Measurements from ENCODE around the gene LENG9.

The LENG9 gene

GRCh38 chr19:54434873-54435214 lies 28.7 kb downstream of the LENG9 start:
- no peak for DNase-seq

GRCh38 chr19:54434112-54434872 lies 29.3 kb downstream of the LENG9 start:
- DNase-seq, result no peak

- DNase-seq, result no peak
Measured at GRCh38 chr19:54433697-54434096, 29.9 kb downstream of the LENG9 start.

DNA sequence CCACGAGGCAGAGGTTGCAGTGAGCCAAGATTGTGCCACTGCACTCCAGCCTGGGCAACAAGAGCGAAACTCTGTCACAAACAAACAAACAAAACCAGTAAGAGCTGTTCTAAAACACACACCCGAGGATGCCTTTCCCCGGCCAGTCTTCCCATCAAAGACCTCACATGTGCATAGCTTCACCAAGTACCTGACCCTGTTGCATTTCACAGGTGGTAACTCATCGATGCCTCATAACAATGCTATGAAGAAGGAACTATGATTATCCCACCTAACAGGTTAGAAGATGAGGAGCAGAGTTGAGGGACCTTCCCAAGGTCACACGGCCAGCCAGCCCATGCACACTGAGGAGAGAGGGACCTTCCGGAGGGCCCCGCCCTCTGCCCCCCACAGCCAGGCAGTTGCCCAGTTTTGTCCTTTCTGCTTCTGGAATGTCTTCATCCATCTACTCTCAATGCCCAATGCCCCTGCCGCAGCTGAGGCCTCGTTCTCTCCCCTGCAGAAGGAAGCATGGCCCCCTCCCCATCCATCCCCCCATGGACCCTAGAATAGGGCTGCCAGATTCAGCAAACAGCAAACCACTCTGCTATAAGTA lies 31.3 kb downstream of the LENG9 start:
- no peak for DNase-seq

DNA sequence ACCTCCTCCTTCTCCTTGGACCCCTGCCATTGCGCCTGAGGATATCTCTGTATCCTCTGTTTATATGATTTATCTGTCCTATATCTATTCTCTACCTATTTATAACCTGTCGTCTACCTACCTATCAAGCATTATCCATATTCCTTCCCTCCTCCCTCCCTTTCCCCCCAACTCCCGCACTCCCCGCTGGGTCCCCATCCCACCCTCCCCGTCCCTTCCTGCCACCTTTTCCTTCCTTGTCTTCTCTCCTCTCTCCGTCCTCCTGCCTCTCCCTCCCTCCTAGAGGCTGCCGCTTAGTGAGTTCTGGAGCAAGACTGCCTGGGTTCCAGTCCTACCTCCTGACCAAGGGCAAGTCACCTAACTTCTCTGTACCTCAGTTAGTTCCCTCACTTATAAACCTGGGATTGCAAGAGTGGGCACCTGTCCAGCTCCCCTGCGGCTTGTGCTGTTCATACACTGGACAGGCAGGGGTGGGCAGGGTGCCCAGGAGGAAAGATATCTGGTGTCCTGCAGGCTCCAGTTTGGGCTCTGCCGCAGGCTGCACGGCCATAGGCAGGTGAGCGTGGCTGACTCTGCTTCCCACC lies 32.2 kb downstream of the LENG9 start:
- no peak for DNase-seq

GRCh38 chr19:54430306-54431254 lies 33.0 kb downstream of the LENG9 start:
- peak; percentile 22 for DNase-seq

GRCh38 chr19:54429545-54430227 lies 33.9 kb downstream of the LENG9 start:
- DNase-seq, result no peak

GRCh38 chr19:54429176-54429495 lies 34.4 kb downstream of the LENG9 start:
- DNase-seq, result no peak

DNA sequence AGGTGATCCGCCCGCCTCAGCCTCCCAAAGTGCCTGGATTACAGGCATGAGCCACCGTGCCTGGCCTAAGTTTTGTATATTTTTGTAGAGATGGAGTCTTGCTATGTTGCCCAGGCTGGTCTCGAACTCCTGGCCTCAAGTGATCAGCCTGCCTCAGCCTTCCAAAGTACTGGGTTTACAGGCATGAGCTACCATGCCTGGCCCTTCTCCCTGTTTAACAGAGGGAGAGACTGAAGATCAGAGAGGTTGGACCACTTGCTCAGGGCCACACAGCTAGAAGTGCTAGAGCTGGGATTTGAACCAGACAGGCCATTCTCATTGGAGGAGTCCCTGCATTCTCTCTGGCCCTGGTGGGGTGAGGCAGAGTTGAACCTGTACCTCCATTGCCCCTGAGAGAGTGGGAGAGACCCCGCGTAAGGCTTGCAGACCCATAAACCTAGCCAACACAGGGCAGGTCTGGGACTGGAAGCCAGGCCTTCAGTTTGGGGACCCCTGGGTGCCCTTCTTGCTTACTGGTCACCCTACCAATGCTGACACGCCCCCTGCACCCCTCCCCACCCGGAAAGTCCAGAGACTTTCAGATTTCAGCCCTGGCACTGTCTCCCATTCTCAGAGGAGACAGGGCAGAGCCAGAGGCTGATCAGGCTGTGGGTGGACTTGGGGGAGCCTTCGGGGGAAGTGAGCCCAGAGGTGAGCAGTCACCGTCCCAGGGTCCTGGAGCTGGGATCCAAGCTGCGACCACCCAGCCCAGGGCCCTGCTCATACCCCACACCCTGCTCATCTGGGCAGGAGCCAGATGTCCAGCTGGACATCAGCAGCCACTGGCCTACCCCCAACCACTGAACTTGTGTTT lies 35.0 kb downstream of the LENG9 start:
- no peak for DNase-seq

DNA sequence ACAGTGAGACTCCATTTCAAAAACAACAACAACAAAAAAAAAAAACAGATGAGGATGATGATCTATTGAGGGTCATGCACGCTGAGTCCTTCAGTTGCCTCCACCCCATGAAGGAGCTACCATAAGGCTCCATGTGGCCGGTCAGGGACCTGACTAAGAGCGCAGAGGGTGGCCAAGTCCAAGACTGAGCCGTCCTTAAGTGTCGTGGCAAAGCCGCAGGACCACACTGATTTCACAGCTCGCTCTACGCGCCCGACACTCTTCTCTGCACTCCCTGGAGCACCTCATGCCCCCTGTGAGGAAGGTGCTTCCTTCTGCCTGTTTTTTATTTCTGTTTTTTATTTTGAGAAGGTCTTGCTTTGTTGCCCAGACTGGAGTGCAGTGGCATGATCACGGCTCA lies 36.0 kb downstream of the LENG9 start:
- no peak for DNase-seq

DNA sequence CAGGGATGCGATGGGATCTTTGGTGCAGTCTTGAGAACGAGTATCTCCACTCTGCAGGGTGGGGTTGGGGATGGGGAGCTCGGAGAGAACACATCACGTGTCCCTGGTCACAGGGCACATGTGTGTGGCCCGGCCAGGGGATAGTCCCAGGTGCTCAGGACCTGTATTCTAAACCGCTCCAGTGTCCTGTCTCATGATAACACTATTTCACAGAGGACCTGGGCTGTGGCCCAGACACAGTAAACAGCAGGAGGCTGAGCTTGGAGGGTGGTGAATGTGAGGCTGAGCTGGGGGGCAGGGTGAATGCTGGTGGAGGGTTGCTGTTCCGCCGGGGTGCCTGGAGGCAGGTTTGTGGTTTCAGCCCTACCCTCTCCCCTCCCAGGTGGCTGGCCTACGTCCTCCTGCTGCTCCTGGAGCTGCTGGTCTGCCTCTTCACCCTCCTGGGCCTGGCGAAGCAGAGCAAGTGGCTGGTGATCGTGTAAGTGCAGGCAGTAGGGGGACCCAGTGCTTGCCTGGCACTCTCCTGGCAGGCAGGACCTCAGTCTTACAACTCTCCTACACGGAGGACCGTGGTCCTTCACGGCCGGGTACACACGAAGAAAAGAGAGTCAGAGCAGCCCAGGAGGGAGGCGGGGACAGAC lies 37.2 kb downstream of the LENG9 start:
- DNase-seq, result no peak

GRCh38 chr19:54425382-54425723 lies 38.2 kb downstream of the LENG9 start:
- DNase-seq, result no peak

GRCh38 chr19:54424660-54425381 lies 38.8 kb downstream of the LENG9 start:
- DNase-seq, result no peak

- no peak for DNase-seq
Measured at GRCh38 chr19:54424201-54424600, 39.4 kb downstream of the LENG9 start.

DNA sequence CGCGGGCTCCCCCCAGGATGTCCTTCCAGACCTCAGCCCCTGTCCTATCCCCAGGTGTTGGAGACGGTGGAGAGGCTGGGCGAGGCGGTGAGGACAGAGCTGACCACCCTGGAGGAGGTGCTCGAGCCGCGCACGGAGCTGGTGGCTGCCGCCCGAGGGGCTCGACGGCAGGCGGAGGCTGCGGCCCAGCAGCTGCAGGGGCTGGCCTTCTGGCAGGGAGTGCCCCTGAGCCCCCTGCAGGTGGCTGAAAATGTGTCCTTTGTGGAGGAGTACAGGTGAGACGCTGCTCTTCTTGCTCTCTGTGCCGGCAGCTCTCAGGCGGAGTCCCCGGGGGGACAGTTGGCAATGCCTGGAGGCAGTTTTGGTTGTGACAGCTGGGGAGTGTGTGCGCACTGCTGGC lies 41.4 kb downstream of the LENG9 start:
- no peak for DNase-seq

- no peak for DNase-seq
Measured at GRCh38 chr19:54421521-54421920, 42.1 kb downstream of the LENG9 start.

GRCh38 chr19:54421169-54421516 lies 42.4 kb downstream of the LENG9 start:
- no peak for DNase-seq

- no peak for DNase-seq
Measured at GRCh38 chr19:54420383-54421168, 43.0 kb downstream of the LENG9 start.

DNA sequence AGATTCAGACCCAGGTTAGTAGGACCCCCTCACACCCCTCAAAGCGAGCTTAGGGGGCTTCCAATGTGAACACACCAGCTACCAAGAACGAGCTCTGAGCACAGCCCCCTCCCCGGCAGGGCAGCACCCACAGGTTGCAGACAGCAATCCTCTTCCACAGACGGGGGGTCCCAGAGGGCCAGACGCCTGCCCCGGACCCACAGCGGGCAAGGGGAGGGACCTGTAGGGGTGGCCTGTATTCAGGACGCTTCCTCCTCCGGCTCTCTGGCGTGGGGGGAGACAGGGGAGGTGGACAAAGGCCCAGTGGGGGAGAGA lies 43.6 kb downstream of the LENG9 start:
- DNase-seq, result no peak

All from activated gamma-delta T cell treated with Interleukin-2 at 50 U/mL for 16 hours (primary cell).